NCI-H1092 treated with DMSO at 0.1 percent for 48 hours (cell line): ENCODE data around the gene CSN3.

Experiments
- DNase-seq: peaks from one replicate; lab custom pipeline; 2025; lab: John Stamatoyannopoulos, UW

CSN3 gene

DNA sequence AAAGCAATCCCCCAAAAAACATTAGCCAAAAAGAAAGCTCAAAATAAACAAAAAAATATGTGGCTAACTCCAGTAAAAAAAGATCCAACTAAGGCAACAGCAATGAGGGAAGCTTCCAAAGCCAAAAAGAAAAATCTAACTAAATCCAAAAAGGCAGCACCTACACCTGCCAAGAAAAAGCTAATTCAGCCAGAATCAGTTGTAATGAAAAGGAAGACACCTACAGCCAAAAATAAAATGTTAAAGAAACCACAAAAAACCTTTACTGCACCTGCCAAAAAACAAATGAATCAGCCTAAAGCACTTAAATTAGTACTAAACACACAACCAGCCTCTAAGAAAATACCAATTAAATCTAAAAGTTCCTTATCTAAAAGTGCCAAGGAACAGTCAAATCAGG is 55.2 kb downstream of the CSN3 start:
- no peak for DNase-seq

DNA sequence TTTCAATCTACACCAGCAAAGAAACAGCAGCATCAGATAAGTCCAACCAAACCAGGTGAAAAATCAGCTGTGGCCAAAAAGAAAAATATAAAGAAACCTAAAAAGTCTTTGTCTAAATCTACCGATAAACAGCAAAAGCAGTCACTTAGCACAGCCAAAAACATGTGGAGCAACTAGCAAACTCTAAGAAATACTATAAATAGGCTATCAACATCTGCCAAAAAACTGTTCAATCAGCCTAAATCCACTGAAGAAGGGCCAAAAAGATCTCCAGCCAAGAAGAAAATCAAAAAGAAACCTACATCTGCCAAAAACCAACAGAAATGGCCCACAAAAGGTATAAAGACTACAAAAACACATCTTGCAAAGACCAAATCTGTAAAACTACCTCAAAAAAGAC is 55.7 kb downstream of the CSN3 start:
- DNase-seq = no peak

GRCh38 chr4:70299643-70300042 is 57.2 kb downstream of the CSN3 start:
- no peak for DNase-seq

DNA sequence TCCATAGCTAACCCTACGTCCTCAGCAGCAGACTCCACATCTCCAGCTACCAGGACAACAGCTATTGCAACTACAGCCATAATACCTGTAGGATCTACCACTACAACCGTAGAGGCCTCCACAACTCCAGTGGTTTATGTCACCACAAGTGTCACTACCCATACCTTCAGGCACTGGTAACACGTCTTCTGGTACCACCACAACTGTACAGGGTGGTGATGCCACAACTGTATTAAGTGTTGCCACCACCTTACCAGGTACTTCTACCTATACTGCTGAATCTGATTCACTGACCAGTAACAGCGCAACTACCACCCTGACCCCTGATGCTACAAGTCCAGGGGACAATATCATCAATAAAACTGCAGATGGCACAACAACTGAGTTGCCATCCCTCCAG is 57.8 kb downstream of the CSN3 start:
- DNase-seq = no peak
